ENCODE measurements around the gene EIF4G3.

The EIF4G3 gene

DNA sequence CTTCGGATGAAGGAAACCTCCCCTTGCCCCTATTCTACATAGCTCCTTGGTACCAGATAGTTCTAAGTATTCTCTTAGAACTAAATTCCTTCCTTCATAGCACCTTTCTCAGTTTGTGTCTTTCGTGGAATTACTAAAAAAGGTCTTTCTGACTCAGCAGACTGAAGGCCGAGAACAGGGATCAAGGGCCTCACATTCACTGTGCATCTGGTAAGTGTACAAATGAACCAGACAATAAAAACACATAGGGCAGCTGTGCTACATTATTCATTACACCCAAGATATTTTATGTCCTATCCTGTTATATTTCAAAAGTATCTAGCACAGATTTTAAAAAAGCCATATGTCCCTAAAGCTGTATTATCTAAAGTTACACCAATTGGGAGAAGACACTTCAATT lies 326.7 kb downstream of the EIF4G3 start:
- peak; percentile 34 for DNase-seq (ENCODE audit: low read depth)
- TF ChIP-seq, protein P1, sequence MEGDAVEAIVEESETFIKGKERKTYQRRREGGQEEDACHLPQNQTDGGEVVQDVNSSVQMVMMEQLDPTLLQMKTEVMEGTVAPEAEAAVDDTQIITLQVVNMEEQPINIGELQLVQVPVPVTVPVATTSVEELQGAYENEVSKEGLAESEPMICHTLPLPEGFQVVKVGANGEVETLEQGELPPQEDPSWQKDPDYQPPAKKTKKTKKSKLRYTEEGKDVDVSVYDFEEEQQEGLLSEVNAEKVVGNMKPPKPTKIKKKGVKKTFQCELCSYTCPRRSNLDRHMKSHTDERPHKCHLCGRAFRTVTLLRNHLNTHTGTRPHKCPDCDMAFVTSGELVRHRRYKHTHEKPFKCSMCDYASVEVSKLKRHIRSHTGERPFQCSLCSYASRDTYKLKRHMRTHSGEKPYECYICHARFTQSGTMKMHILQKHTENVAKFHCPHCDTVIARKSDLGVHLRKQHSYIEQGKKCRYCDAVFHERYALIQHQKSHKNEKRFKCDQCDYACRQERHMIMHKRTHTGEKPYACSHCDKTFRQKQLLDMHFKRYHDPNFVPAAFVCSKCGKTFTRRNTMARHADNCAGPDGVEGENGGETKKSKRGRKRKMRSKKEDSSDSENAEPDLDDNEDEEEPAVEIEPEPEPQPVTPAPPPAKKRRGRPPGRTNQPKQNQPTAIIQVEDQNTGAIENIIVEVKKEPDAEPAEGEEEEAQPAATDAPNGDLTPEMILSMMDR (conservative IDR thresholded peaks at IDR 0.05; ENCODE audit: low read depth, low read length), result no peak
- no peak overlapping the region for H3K4me3 ChIP-seq (ENCODE audit: low read depth, low read length)

GRCh38 chr1:20849100-20849499 lies 327.6 kb downstream of the EIF4G3 start:
- no peak for DNase-seq (ENCODE audit: low read depth)
- TF ChIP-seq, protein P1 (conservative IDR thresholded peaks at IDR 0.05; ENCODE audit: low read depth, low read length), result no peak
- no peak overlapping the region for H3K4me3 ChIP-seq (ENCODE audit: low read depth, low read length)

DNA sequence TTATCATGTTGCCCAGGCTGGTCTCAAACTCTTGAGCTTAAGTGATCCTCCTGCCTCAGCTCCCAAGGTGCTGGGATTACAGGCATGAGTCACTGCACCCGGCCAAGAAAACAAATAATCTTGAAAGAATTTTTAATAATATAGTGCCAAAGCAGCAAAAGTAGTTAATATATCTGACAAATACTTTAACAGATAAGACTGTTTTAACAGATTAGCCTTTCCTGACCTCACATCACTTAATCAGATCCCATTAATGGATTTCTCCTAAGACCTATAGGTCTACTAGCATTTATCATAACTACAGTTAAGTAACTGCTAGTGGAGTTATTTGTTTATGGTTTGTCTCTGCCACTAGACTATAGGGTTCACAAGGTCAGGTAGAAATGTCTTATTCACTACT lies 328.5 kb downstream of the EIF4G3 start:
- TF ChIP-seq, protein P1 (conservative IDR thresholded peaks at IDR 0.05; ENCODE audit: low read depth, low read length), result no peak
- H3K4me3 ChIP-seq (ENCODE audit: low read depth, low read length), result no peak overlapping the region
- DNase-seq (ENCODE audit: low read depth), result peak; percentile 50

GRCh38 chr1:20847611-20848080 lies 329.1 kb downstream of the EIF4G3 start:
- no peak overlapping the region for H3K4me3 ChIP-seq (ENCODE audit: low read depth, low read length)
- TF ChIP-seq, protein P1 (conservative IDR thresholded peaks at IDR 0.05; ENCODE audit: low read depth, low read length), result no peak
- peak; percentile 72 for DNase-seq (ENCODE audit: low read depth)

DNA sequence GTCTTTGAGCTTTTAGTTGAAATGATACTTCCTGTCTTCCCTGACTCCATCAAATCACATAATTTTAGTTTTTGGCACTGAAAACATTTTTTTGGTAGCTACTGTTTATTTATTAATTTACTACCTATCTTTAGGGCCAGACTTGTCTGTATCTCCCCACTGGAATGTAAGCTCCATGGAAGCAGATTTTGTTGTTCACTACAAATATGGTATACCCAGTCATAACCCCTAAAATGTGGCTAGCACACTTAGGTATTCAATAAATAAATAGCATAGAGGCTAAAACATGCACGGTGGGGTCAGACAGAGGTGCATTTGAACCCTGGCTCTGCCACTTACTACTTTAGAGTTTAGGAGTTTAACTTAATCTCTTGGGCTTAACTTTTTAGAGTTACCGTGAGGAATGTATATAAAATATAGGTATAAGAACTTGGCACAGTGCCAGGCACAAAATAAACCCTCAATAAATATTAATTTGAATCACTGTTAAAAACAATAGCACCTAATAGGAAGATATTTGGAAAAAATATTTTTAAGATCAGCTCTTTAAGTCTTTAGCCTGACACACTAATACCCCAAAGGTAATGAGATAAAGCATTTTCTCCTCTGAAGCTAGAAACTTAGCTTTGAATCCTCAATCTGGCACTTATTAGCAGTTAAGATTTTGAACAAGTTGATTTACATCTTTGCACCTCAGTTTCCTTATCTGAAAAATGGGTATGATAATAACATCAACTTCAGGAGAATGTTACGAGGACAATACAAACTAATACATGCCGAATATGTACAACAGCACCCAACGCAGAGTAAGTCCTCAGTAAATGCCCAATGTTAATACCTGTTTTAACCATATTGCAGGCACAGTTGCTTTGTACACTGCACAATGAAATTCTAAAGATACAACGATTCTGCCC lies 330.0 kb downstream of the EIF4G3 start:
- H3K4me3 ChIP-seq (ENCODE audit: low read depth, low read length), result no peak overlapping the region
- peak; percentile 65 for DNase-seq (ENCODE audit: low read depth)
- TF ChIP-seq, protein P1 (conservative IDR thresholded peaks at IDR 0.05; ENCODE audit: low read depth, low read length), result no peak

GRCh38 chr1:20840731-20841130 lies 336.0 kb downstream of the EIF4G3 start:
- DNase-seq (ENCODE audit: low read depth), result peak; percentile 37
- TF ChIP-seq, protein P1 (conservative IDR thresholded peaks at IDR 0.05; ENCODE audit: low read depth, low read length), result no peak
- no peak overlapping the region for H3K4me3 ChIP-seq (ENCODE audit: low read depth, low read length)
